H1 (cell line): ENCODE measurements around the gene ANKRD29. TPM values are rescaled to one million over a fixed set of nuclear protein-coding genes. Genes with fewer than 3 reads are reported as not detected.

Experiments
- NRF1 ChIP-seq: IDR thresholded peaks from 2 replicates; pipeline ENCODE4 v1.6.1; 2011; ENCODE audit warnings: mild to moderate bottlenecking, low read depth, low read length, improper control_type of control experiment
- polyA plus RNA-seq, 7 experiments: library from polyadenylated mRNA; depleted of rRNA in 3 of 7; stranded (reverse) in 5 of 7; unstranded in 2 of 7; fragments of >200 nt in 5 of 7; fragments of 200-250 nt in 2 of 7; gene quantifications; 1 replicate in 5 of 7; 2 replicates in 1 of 7; 4 replicates in 1 of 7; pipeline versions ENCODE4 v1.2.1 to v1.2.3, GENCODE V29; 2011 to 2013; ENCODE audit warnings: missing spikeins in 2 of 7, mixed read lengths in 2 of 7
- total RNA-seq: library from RNA; stranded (reverse); fragmentation: NEBNext Ultra II Directional; extraction: Animal tissue kit (Norgen Biotek cat#: 25700); gene quantifications from 2 replicates; pipeline ENCODE4 v1.2.1, GENCODE V29; 2021

ANKRD29 gene
- total and polyA plus RNA-seq, 2 of the 8 experiments (the other 6 are each of a cell fraction or from before 2014, with no cell fraction given), result 3.0 to 7.3 TPM

DNA sequence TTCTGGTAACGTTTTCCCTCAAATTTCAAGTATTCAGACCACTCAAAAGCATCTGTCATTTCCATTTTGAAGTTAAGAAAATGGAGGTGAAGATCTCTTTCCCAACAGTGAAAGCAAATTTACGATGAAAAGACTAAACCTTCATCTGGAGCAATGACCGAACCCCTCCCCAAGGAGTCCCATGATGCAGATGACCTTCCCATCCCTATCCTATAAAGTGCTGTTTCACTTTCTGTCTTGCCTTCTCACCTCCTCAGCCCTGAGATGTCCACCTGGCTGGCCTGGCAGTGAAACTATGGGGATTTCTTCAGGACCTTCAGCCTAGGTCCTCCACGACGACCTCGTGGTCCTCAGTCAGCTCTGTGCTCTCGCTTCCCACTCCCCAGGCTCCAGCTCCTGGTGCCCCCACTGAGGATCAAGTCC, 75.5 kb downstream of the ANKRD29 start (continued):
- TF ChIP-seq NRF1, result no peak
